HG02885 (cell line): Measurements from ENCODE around the gene SUPT5H.

Source experiments
- ATAC-seq: cut with Tn5 transposase; IDR thresholded peaks from one replicate; pipeline ENCODE4 v1.9.1; 2021; ENCODE audit warnings: mild to moderate bottlenecking; ENCODE audit not compliant: unreplicated experiment, poor library complexity

The SUPT5H gene

DNA sequence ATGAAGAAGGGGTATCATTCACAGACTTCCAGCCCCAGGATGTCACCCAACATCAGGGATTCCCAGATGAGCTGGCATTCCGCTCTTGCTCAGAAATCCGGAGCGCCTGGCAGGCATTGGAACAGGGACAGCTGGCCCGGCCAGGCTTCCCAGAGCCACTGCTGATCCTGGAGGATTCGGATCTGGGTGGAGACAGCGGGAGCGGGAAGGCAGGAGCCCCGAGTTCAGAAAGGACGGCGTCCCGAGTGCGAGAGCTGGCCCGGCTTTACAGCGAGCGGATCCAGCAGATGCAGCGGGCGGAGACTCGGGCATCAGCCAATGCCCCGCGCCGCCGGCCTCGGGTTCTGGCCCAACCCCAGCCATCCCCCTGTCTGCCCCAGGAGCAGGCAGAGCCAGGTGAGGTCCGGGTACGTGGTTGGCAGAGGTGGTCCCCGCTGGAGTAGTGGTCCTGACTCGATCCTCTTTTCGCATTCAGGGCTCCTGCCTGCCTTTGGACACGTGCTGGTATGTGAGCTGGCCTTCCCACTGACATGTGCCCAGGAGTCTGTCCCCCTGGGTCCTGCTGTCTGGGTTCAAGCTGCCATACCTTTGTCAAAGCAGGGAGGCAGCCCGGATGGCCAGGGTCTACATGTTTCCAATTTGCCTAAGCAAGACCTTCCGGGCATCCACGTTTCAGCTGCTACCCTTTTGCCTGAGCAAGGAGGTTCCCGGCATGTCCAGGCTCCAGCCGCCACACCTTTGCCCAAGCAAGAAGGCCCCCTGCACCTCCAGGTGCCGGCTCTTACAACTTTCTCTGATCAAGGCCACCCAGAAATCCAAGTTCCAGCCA, 21.9 kb upstream of the SUPT5H start:
- no peak for ATAC-seq

DNA sequence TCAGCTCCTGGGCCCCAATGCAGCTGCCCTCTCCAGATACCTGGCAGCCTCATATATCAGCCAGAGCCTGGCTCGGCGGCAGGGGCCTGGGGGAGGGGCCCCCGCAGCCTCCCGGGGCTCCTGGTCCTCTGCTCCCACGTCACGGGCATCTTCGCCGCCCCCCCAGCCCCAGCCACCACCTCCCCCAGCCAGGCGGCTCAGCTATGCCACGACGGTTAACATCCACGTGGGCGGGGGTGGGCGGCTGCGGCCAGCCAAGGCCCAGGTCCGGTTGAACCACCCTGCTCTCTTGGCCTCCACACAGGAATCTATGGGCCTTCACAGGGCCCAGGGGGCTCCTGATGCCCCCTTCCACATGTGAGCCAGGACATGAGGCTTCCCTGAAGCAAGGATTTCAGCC, 20.4 kb upstream of the SUPT5H start:
- no peak for ATAC-seq

DNA sequence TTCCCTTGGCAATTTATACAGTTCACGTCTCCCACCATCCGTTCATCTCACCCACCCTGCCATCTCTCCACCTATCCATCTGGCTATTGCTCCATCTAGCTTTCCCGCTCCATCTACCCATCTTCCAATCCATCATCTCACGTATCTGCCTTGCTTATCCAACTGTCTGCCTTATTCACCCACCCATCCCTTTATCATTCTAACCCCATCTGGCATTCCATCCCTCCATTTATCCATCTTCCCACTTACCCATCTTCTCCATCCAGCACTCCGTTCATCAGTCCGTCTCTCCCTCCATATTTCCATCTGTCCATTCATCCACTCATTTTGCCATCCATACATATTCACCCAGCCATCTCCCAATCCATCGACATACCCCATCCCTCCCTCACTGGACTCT, 19.6 kb upstream of the SUPT5H start:
- no peak for ATAC-seq

DNA sequence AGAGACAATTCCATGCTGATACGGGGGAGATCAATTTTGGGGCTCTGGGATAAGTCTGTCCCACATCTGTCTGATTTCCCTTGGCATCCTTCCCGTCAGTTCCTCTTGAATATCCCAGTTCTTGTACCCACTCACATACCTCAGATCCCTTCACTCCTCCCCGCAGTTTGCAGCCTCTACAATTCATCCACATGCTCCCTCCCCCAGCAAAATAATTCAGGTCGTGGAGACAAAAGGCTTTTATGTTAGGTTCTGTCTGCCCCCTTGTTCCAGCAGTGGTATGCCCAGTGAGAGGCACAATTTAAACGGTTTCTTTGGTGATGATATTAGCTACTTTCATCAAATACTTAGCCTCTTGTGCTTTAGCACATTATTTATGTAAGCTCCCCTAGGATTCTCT, 19.2 kb upstream of the SUPT5H start:
- no peak for ATAC-seq

DNA sequence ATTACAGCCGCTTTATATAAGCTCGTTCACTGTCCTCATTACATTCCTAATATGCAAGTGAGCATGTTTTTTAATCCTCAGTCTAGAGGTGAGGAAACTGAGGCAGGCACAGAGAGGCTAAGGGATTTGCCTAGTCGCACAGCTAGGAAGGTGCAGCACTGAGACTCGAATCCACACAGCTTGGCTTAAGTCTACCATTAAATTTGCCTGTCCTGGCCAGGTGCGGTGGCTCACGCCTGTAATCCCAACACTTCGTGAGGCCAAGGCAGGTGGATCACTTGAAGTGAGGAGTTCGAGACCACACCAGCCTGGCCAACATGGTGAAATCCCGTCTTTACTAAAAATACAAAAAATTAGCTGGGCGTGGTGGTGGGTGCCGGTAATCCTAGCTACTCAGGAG, 17.7 kb upstream of the SUPT5H start:
- no peak for ATAC-seq

DNA sequence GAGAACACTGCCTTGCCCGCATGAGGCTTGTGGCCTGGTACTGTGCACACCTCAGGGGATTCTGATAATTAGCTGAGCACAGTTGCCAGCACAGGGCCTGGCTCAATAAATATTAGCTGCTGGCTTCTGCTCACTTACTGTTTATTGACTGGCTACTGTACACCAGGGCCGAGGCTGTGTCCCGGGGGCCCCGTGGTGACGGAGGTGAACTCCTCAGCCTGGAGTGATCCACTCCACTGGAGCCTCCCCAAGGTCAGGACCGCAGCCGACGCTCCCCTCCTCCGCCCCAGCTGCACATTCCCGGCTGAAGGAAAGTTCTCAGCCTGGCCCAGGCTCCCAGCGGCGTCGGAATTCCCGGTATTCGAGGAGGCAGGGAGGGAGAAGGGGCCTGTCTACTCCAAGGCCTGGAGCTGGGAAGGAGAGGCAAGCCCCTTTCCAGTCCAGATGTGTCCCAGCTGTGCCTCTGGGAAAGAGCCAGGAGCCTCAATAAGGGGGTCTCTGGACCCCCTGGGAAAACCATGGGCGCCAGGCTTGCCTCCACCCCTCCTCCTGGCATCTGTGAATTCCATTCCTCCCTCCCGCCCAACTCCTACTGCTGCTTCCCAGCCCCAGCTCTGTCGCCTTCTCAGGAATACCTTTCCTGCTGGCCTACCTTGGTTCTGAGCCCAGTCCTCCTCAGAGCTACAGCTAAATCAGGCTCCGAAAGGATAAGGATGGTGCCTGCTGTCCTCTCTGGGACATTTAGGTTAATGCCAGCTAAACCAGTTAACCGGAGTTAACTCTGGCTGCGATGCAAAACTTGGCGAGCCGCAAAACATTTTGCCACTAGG, 16.9 kb upstream of the SUPT5H start:
- ATAC-seq = no peak

DNA sequence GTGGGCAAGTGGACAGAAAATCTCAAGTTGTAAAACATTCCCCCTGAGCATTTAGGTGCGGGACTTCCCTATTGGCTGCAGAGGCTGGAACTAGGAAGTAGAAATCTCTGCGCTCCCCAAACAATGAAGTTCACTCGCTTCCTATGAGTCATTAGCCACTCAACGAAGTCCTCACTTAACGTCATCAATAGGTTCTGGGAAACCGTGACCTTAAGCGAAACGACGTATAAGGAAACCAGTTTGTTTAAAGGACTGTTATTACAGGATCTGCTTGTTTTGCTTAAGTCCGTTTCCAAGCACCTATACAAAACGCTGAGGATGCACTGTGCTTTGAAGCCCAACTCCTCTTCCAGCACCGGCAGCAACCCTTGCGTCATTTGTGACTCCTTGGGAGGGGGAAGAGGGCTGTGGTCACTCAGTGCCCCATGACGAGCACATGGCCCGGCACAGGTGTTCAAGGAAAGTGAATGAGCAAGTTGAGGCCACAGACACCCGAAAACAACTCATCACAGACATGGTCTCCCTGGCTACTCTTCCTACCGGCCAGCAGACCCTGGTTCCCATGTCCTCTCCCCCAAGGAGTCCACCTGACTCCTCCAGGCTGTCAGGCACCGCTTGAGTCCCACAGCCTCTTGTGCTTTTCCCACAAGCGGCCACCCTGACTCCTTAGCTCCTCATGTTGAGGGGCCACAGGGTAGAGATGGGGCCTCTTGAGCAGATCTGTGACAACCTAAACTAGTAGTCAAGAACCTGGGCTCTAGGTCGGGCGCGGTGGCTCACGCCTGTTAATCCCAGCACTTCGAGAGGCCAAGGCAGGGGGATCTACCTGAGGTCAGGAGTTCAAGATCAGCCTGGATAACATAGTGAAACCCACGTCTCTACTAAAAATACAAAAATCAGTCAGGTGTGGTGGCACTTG, 14.4 kb upstream of the SUPT5H start:
- ATAC-seq = peak; percentile 52

DNA sequence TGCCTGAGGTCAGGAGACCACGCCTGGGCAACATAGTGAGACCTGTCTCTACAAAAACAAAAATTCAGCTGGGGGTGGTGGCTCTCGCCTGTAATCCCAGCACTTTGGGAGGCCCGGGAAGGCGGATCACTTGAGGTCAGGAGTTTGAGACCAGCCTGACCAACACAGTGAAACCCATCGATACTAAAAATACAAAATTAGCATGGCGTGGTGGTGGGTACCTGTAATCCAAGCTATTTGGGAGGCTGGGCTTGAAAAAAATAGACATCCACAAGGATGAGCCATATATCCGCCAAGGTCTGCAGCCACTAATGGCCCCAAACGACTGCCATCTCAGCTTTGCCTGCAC, 12.7 kb upstream of the SUPT5H start:
- no peak for ATAC-seq

DNA sequence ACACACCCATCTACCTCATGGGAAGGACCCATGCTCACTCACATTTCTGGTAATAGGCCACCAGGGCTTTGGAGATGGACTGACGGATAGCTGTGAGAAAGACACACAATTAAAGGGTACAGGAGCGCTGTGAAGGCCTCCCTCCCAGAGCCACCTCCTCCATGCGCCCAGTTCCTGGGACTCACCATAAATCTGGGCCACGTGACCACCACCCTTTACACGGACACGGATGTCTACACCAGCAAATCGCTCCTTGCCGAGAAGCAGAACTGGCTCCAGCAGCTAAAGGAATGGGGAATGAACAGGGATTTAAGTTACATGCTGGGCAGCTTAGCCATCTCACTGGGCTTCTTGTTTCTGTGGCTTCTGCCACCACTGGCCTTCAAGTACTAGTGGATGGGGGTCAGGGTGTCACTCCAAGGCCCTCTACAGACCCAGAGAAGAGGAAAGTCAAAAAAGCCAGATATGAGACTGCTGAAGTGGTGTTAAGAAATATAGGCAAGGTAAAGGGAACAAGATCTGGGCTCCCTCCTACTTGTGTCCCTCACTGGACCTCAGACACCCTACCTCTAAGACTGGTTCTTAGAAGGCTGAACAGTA, 11.8 kb upstream of the SUPT5H start:
- ATAC-seq = no peak

DNA sequence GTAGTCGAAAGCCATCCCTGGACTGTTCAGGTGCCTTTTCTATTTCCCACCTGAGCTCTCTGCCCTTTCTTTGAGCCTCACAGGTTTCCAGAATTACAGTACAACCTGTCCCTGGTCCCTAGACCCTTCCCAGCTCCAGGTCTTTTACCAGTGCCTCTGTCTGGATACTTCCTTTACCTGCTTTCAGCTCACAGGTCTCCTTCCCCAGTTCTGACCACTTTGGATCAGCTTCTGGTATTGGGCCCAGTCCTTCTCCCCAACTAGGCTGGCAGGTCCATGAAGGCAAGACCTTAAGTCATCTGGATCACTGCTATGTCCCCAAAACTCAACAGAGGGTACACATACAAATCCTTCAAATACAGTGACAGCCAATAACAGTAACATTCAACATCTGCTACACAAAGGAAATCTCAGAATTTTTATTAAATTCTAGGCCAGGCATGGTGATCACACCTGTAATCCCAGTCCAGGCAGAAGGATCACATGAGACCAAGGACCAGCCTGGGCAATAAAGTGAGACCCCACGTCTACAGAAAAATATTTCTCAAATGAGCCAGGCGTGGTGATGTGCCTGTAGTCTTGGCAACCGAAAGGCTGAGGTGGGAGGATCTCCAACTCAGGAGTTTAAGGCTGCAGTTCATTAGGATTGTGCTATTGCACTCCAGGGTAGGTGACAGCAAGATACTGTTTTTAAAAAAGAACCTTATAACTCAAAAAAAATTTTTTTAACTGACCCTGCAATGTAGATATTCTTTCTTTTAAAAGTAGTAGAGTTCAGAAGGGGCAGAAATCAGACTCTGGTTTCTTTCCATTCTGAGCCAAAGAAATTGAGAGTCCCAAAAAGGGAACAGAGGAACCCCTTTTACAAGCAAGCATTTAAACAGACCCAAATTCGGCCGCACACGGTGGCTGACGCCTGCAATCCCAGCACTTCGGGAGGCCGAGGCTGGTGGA, 11.0 kb upstream of the SUPT5H start:
- ATAC-seq = no peak

DNA sequence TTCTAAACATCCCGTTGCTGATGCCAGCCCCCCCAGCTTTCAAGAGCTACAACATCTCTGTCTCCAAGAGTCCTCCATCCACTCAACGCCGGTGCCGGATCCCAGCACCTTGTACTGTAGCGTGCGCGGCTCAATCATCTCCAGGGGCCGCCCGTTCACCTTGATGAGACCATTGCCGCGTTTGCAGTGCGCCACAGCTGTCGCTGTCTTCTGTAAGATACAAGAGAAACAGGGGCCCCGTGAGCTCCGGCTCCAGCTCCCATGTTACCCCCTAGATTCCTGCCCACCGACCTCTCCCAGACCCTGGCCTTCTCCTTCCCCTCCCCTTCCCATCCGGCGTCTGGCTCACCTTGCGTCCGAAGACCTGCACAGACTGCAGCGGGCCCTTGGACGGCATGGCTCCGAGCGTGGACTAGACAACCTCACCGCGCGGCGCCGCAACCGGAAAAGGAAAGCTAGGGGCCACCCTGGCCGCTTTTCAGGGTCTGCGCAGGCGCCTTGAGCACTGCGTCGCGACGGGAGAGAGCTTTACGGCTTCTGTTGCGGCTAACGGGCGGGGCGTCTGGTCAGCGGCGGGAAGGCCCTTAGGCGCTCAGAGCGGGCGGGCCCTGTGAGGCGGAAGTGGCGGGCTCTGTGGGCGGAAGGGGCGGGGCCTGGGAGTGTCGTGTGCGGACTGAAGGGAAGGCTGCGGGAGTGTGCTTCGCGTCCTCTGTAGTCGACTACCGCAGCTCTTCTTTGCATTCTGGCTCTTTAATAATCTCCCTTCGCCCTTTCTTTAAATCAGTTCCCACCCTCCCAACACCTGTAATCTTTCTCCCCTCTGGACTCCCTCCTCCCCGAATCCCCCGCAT, 9.7 kb upstream of the SUPT5H start, which contains the start of gene RPS16:
Gene RPS16, minus strand, starts transcription at position 451 of the 851 bp plus-strand sequence. Its CDS starts 54 bp downstream, at position 397.
- peak; percentile 88 for ATAC-seq

DNA sequence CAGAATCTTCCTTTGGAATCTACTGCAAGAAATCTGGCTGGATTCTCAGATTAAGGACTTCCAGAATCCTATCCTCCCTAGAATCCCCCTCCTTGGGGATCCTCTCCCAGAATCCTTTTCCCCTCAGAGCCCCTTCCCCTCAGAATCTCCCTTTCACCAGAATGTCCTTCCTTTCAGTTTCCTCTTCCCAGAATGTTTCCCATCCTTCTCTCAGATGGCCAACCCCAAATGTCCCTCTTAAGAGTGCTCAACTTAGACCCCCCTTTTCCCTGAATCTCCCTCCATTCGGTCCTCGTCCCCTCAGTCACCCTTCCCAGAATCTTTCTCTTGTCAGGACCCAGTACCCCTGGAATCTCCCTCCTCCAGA, 9.0 kb upstream of the SUPT5H start:
- ATAC-seq = no peak

DNA sequence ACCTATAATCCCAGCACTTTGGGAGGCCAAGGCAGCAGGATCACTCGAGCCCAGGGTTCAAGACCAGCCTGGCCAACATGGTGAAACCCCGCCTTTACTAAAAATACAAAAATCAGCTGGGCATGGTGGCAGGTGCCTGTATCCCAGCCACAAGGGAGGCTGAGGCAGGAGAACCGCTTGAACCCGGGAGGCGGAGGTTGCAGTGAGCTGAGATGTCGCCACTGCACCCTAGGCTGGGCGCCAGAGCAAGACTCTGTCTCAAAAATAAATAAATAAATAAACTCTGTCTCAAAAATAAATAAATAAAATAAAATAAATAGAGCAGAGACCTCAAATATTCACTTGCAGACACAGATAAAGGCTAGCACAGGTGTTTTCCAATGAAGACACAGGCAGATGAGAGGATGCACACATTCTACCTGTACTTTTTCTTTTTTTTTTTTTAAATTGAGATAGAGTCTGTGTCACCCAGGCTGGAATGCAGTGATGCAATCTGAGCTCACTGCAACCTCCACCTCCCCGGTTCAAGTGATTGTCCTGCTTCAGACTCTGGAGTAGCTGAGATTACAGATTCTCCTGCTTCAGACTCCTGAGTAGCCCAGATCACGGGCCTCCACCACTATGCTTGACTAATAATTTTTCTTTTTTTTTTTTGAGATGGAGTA, 7.0 kb upstream of the SUPT5H start:
- ATAC-seq = no peak

DNA sequence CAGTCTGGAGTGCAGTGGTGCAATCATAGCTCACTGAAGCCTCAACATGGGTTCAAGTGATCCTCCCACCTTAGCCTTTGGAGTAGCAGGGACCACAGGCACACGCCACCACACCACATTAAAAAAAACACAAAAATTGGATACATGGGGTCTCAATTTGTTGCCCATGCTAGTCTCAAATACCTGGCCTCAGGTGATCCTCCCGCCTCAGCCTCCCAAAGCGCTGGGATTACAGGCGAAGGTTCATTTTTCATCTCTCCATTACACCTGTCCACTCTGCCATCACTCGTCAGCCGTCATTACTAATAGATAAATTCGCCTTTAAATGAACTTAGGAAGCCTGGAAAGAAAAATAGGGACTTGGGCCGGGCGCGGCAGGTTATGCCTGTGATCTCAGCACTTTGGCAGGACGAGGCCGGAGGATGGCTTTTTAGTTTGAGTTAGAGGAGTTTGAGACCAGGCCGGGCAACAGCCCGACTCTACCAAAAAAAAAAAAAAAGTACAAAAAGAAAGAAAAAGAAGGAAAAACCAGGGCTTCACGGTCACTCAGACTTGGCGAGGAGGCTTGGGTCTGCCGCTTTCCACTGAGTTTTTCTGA, 685 bp upstream of the SUPT5H start:
- no peak for ATAC-seq

DNA sequence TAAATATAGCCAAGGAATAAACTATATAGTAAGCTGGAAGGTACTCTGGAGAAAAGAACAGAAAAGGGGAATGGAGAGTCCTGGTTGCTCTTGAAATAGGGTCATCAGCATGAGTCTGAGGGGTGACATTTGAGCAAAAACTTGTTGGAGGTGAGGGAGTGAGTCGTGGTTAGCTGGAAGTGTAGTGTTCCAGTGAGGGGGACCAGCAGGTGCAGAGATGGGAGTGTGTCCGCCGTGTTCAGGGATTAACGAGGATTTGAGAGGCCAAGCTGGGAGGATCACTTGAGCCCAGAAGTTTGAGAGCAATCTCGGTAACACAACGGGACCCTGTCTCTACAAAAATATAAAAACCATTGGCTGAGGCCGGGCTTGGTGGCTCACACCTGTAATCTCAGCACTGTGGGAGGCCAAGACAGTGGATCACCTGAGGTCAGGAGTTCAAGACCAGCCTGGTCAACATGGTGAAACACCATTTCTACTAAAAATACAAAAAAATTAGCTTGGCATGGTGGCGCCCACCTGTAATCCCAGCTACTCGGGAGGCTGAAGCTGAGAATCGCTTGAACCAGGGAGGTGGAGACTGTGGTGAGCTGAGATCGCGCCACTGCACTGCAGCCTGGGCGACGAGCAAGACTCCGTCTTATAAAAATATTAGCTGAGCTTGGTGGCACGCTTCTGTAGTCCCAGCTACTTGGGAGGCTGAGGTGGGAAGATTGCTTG, 1.1 kb downstream of the SUPT5H start:
- ATAC-seq = no peak

DNA sequence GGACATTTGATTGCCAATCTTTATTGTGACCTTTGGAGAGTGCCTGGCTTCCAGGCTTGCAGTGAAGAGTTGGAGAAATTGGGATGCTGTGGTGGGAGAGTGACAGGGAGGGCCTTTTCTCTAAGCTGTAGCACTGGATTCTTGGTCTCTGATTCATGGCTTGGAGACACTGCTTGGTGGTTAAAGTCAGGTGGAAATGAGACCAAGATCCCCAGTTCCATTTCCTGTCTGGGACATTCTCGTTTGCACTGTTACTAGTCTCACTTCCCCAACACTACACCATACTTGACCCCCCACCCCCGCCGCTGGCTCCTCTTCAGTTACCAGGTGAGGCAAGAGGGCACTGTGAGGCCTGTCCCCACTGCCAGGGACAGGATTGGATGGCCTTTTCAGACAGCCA, 2.9 kb downstream of the SUPT5H start:
- ATAC-seq = no peak
